GM23248 (cell line): ENCODE results near the gene NPTX1.

Source experiments
- EZH2 ChIP-seq: fragments of 200-600 bp; sonication (generic); IDR thresholded peaks from 2 replicates; pipeline ENCODE4 v1.6.1; 2018; ENCODE audit warnings: antibody characterized with exemption, mild to moderate bottlenecking; ENCODE audit not compliant: insufficient read depth, poor library complexity, severe bottlenecking
- EZH2phosphoT487 ChIP-seq: fragments of 200-600 bp; sonication (generic); IDR thresholded peaks from 2 replicates; pipeline ENCODE4 v1.6.1; 2018; ENCODE audit warnings: antibody characterized with exemption, moderate library complexity, mild to moderate bottlenecking, low read depth; ENCODE audit not compliant: insufficient read depth

DNA sequence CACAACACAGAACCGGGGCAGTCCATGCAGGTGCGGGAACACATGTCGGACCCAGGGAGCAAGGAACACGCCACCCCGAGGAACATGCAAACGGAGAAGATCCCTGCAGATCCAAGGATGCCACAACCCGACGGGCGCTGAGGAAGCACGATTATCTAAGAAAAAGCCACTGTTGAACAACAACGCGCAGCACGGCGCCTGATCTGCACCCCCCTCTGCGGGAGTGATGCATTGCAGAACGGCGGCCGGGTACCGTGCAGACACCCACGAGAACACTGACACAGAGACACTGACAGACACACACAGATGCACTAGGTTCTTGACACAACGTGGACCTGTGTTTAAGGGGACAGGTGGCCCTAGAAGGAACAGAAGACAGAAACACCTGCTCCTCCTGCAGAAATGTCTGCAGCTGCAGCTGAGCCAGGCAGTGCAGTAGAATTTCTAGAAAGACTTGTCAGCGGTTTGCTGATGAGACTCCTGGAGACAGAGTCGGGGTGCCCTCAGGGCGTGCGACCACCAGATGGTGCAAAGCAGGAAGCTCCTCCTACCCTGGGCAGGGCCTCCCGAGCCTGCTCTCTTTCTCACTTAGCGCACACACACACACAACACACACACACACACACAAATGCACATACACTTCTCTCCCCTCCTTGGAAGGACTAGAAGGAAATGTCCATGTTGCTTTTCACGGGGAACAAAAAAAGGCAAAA, 7.5 kb downstream of the NPTX1 start:
- TF ChIP-seq EZH2, result no peak
- TF ChIP-seq EZH2phosphoT487, result no peak
